Stomach (tissue), 4 donors: ENCODE data around the gene IGFBP4.

Experiments
- CTCF ChIP-seq, 7 experiments: fragments of 450-650 bp in 4 of 7; fragments of 200-600 bp in 3 of 7; sonication (generic) in 3 of 7; IDR thresholded peaks; one replicate each; pipeline ENCODE4 v1.5.1; 2016 to 2019; ENCODE audit warnings: antibody characterized with exemption in 7 of 7, control low read depth in 2 of 7, mild to moderate bottlenecking in 1 of 7
- EP300 ChIP-seq: sonication (generic); formaldehyde crosslinking; IDR thresholded peaks from one replicate; pipeline ENCODE4 v1.6.1; 2017; ENCODE audit warnings: antibody characterized with exemption
- POLR2A ChIP-seq, 4 donors: fragments of 450-650 bp; IDR thresholded peaks; one replicate each; pipeline ENCODE4 v1.6.1; 2016; ENCODE audit warnings: antibody characterized with exemption in 4 of 4, control low read depth in 2 of 4, mild to moderate bottlenecking in 1 of 4, moderate library complexity in 1 of 4
- POLR2AphosphoS5 ChIP-seq, 3 donors: sonication (generic); formaldehyde crosslinking; IDR thresholded peaks; one replicate each; pipeline ENCODE4 v1.6.1; 2016; ENCODE audit warnings: antibody characterized with exemption in 3 of 3

- no peak for TF ChIP-seq POLR2AphosphoS5 (IDR thresholded peaks at IDR 0.05)
- TF ChIP-seq POLR2A (IDR thresholded peaks at IDR 0.05): no peak
- no peak for TF ChIP-seq CTCF (IDR thresholded peaks at IDR 0.05)
- no peak for TF ChIP-seq EP300
These were observed 53.6 kb downstream of the IGFBP4 start for GRCh38 chr17:40496634-40497420.
